Measurements from ENCODE around the gene INPP5F.

The INPP5F gene

GRCh38 chr10:119829429-119829828, 103.6 kb downstream of the INPP5F start:
- no peak overlapping the region for H3K27ac ChIP-seq
- peaks cover 16% of the 10 kb centered on the region for H3K4me1 ChIP-seq (ENCODE audit: low read depth, poor library complexity, severe bottlenecking)
- no peak overlapping the region for H3K9ac ChIP-seq
- H3K27me3 ChIP-seq (ENCODE audit: insufficient read depth, low read depth) = no peaks in the 10 kb centered on the region
- no peak overlapping the region for H3K4me3 ChIP-seq (IDR thresholded peaks at IDR 0.05; ENCODE audit: insufficient read depth, low read depth, low read length)
- no peaks in the 10 kb centered on the region for H3K79me2 ChIP-seq (ENCODE audit: insufficient read depth, low read depth)
- no peak overlapping the region for H2AFZ ChIP-seq (ENCODE audit: low read depth)
- peaks cover 7% of the 10 kb centered on the region for H3K36me3 ChIP-seq (ENCODE audit: insufficient read depth)
- H3K4me2 ChIP-seq = no peak overlapping the region
- TF ChIP-seq CTCF (conservative IDR thresholded peaks at IDR 0.05; ENCODE audit: low read depth, low read length) = no peak
- H4K20me1 ChIP-seq (ENCODE audit: insufficient read depth) = no peaks in the 10 kb centered on the region

- Histone ChIP-seq H3K4me2 (no peak overlapping the region), H3K79me2 (ENCODE audit: insufficient read depth, low read depth) (no peaks in the 10 kb centered on the region), H3K36me3 (ENCODE audit: insufficient read depth) (peaks cover 15% of the 10 kb centered on the region), H3K27me3 (ENCODE audit: insufficient read depth, low read depth) (no peaks in the 10 kb centered on the region), H3K4me3 (IDR thresholded peaks at IDR 0.05; ENCODE audit: insufficient read depth, low read depth, low read length) (no peak overlapping the region), H3K27ac (no peak overlapping the region), H3K4me1 (ENCODE audit: low read depth, poor library complexity, severe bottlenecking) (peaks cover 30% of the 10 kb centered on the region), H4K20me1 (ENCODE audit: insufficient read depth) (no peaks in the 10 kb centered on the region), H2AFZ (ENCODE audit: low read depth) (no peak overlapping the region), H3K9ac (no peak overlapping the region)
- no peak for TF ChIP-seq CTCF (conservative IDR thresholded peaks at IDR 0.05; ENCODE audit: low read depth, low read length)
These were observed 105.0 kb downstream of the INPP5F start for GRCh38 chr10:119830851-119831250.

- Histone ChIP-seq H3K4me2 (no peak overlapping the region), H3K79me2 (ENCODE audit: insufficient read depth, low read depth) (no peaks in the 10 kb centered on the region), H4K20me1 (ENCODE audit: insufficient read depth) (no peaks in the 10 kb centered on the region), H3K4me3 (IDR thresholded peaks at IDR 0.05; ENCODE audit: insufficient read depth, low read depth, low read length) (no peak overlapping the region), H2AFZ (ENCODE audit: low read depth) (no peak overlapping the region), H3K4me1 (ENCODE audit: low read depth, poor library complexity, severe bottlenecking) (peaks cover 38% of the 10 kb centered on the region), H3K9ac (no peak overlapping the region), H3K36me3 (ENCODE audit: insufficient read depth) (peaks cover 15% of the 10 kb centered on the region), H3K27ac (no peak overlapping the region), H3K27me3 (ENCODE audit: insufficient read depth, low read depth) (no peaks in the 10 kb centered on the region)
- no peak for TF ChIP-seq CTCF (conservative IDR thresholded peaks at IDR 0.05; ENCODE audit: low read depth, low read length)
These were observed 105.8 kb downstream of the INPP5F start for GRCh38 chr10:119831656-119832055.

GRCh38 chr10:119832951-119833350, 107.1 kb downstream of the INPP5F start:
- no peak overlapping the region for H3K27ac ChIP-seq
- H3K4me3 ChIP-seq (IDR thresholded peaks at IDR 0.05; ENCODE audit: insufficient read depth, low read depth, low read length) = no peak overlapping the region
- peaks cover 51% of the 10 kb centered on the region for H3K4me1 ChIP-seq (ENCODE audit: low read depth, poor library complexity, severe bottlenecking)
- H3K9ac ChIP-seq = no peak overlapping the region
- H3K79me2 ChIP-seq (ENCODE audit: insufficient read depth, low read depth) = no peaks in the 10 kb centered on the region
- no peak overlapping the region; the same call in 1 of the 2 replicates for H3K4me2 ChIP-seq
- no peak overlapping the region for H2AFZ ChIP-seq (ENCODE audit: low read depth)
- no peaks in the 10 kb centered on the region for H4K20me1 ChIP-seq (ENCODE audit: insufficient read depth)
- peaks cover 15% of the 10 kb centered on the region for H3K36me3 ChIP-seq (ENCODE audit: insufficient read depth)
- no peaks in the 10 kb centered on the region for H3K27me3 ChIP-seq (ENCODE audit: insufficient read depth, low read depth)
- no peak for TF ChIP-seq CTCF (conservative IDR thresholded peaks at IDR 0.05; ENCODE audit: low read depth, low read length)

Measured in KMS-11 (cell line).